WI38 (cell line): ENCODE data around the gene NELL1.

Experiments used
- H3K4me3 ChIP-seq: 2 replicates; pipeline ENCODE4 v1.5.1; 2011; ENCODE audit warnings: low read depth, mild to moderate bottlenecking, control low read depth, low read length
- CTCF ChIP-seq: IDR thresholded peaks from 2 replicates; pipeline ENCODE4 v1.5.1; 2012; ENCODE audit warnings: low read depth, mild to moderate bottlenecking, control low read depth, low read length

The NELL1 gene

DNA sequence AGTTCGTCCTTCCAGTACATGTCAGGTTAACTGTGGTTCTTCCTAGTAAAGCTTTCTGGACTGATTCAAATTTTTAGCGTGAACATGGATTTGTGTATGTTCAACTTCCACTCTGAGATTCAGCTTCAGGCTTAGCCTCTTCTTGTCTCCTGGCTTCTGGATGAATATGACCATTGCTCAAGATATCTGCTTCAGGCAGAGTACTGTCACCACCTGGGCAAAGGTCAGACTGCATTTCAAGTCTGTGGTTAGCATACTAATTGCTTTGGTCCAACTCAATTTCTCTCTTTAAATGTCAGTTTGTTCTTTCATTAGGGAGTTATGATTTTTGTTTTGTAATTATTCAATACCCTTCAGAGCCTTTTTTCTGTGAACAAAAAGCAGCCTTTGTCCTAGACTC lies 440.0 kb downstream of the NELL1 start:
- no peak for TF ChIP-seq CTCF
- H3K4me3 ChIP-seq: no peak overlapping the region

GRCh38 chr11:21110415-21110814 lies 441.0 kb downstream of the NELL1 start:
- TF ChIP-seq CTCF: no peak
- no peak overlapping the region for H3K4me3 ChIP-seq

GRCh38 chr11:21113876-21114275 lies 444.5 kb downstream of the NELL1 start:
- no peak overlapping the region for H3K4me3 ChIP-seq
- no peak for TF ChIP-seq CTCF

- H3K4me3 ChIP-seq: no peak overlapping the region
- TF ChIP-seq CTCF: no peak
Observed at GRCh38 chr11:21116009-21116408, 446.6 kb downstream of the NELL1 start.

GRCh38 chr11:21119411-21119810 lies 450.0 kb downstream of the NELL1 start:
- H3K4me3 ChIP-seq: no peak overlapping the region
- no peak for TF ChIP-seq CTCF

DNA sequence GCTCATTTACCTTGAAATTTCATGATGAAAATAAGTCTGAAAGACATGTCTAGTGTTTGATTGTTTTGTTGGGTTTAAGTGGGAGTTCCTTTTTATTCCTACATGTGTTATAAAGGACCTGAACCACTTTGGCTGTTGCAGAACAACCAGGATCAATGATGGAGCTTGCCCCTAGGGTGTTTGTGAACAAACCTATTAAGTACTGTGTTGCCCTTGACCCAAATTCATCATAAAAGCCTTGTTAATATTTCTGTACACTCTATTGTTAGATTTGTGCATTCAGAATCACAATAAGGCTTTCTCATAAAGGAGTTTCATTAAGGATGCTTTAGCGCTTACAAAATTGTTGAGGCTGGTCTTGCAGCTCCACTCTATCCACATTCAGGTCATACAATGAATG lies 452.6 kb downstream of the NELL1 start:
- TF ChIP-seq CTCF: no peak
- H3K4me3 ChIP-seq: no peak overlapping the region

DNA sequence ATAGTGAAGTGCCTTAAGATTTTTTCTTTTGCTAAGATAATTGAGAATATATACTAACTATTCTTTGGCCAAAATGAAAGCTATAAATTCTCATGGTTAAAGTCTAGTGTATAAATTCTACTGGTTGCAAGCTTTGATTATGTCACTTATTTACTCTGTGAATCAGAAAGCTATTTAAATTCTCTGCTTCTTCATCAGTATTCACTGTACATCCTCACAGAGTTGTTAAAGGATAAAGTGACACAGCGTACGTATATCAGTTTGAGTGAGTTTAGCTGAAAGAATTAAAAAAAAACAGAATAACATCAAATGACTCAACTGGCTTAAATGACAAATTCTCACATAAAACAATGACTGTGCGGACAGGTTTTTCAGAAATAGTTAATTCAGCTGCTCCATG lies 453.1 kb downstream of the NELL1 start:
- no peak overlapping the region for H3K4me3 ChIP-seq
- TF ChIP-seq CTCF: no peak
